Gastroesophageal sphincter (tissue), 4 donors: Measurements from ENCODE around the gene DIS3L. TPM values are rescaled to one million over a fixed set of nuclear protein-coding genes. Genes with fewer than 3 reads are reported as not detected.
"Not testable (repeated sequence)": the region's sequence is repeated elsewhere in the genome, so short reads cannot be mapped to it uniquely, and the experiment has no call there.

ENCODE experiments used
- ATAC-seq: fragments of 150-250 bp; one replicate; pipeline ENCODE4 v1.9.1; 2016; ENCODE audit warnings: mild to moderate bottlenecking, moderate library complexity
- H3K27ac ChIP-seq, 4 donors: fragments of 200-600 bp; sonication (generic) in 3 of 4; 1 replicate in 3 of 4; 2 replicates in 1 of 4; pipeline ENCODE4 v1.5.1; 2016 to 2019
- H3K27me3 ChIP-seq: fragments of 200-600 bp; sonication (generic); one replicate; pipeline ENCODE4 v1.5.1; 2019
- H3K36me3 ChIP-seq, 2 donors: fragments of 200-600 bp; sonication (generic); one replicate each; pipeline ENCODE4 v1.5.1; 2019; ENCODE audit warnings: control low read depth in 1 of 2
- H3K4me1 ChIP-seq, 3 donors: fragments of 200-600 bp; sonication (generic); 1 replicate in 2 of 3; 2 replicates in 1 of 3; pipeline ENCODE4 v1.5.1; 2016 to 2019; ENCODE audit warnings: control low read depth in 2 of 3
- H3K4me3 ChIP-seq, 2 donors: fragments of 200-600 bp; sonication (generic); one replicate each; pipeline ENCODE4 v1.5.1; 2019; ENCODE audit warnings: mild to moderate bottlenecking in 1 of 2, moderate library complexity in 1 of 2
- H3K9me3 ChIP-seq, 3 donors: fragments of 200-600 bp; sonication (generic); one replicate each; pipeline ENCODE4 v1.5.1; 2017 to 2019; ENCODE audit warnings: control low read depth in 2 of 3
- CTCF ChIP-seq, 4 experiments: fragments of 200-600 bp in 2 of 4; fragments of 450-650 bp in 2 of 4; sonication (generic) in 1 of 4; IDR thresholded peaks; one replicate each; pipeline ENCODE4 v1.5.1; 2017 to 2019; ENCODE audit warnings: antibody characterized with exemption in 4 of 4, mild to moderate bottlenecking in 2 of 4, moderate library complexity in 2 of 4
- EP300 ChIP-seq: sonication (generic); formaldehyde crosslinking; IDR thresholded peaks from one replicate; pipeline ENCODE4 v1.6.1; 2017; ENCODE audit warnings: antibody characterized with exemption, mild to moderate bottlenecking
- POLR2A ChIP-seq, 2 donors: fragments of 450-650 bp; IDR thresholded peaks; one replicate each; pipeline ENCODE4 v1.6.1; 2017; ENCODE audit warnings: antibody characterized with exemption in 2 of 2, mild to moderate bottlenecking in 2 of 2, moderate library complexity in 1 of 2
- POLR2AphosphoS5 ChIP-seq: sonication (generic); formaldehyde crosslinking; IDR thresholded peaks from one replicate; pipeline ENCODE4 v1.6.1; 2017; ENCODE audit warnings: antibody characterized with exemption
- WGBS, 2 donors: methylation state at CpG; one replicate each; pipeline ENCODE4 v1.1.5; 2018; ENCODE audit warnings: low coverage in 1 of 2; 5-methylcytosine and 5-hydroxymethylcytosine counted together
- total RNA-seq, 4 donors: library from RNA; depleted of rRNA; stranded (reverse); fragments of >200 nt; gene quantifications; one replicate each; pipeline ENCODE4 v1.1.0, GENCODE V29; 2016

Gene DIS3L
- total RNA-seq, 4 donors from 2014 or later = 33.9 to 40.0 (median 35.2) TPM

GRCh38 chr15:66254951-66255676 lies 38.3 kb upstream of the DIS3L start:
- 45% methylated on average over 4 of the region's 19 CpGs; no CpG with 5 or more reads in 1 of the 2 donors for WGBS, 2 donors
- peaks cover 99% of the 10 kb centered on the region for H3K27me3 ChIP-seq
- no peak for TF ChIP-seq CTCF (IDR thresholded peaks at IDR 0.05)
- TF ChIP-seq EP300 = no peak
- no peak for TF ChIP-seq POLR2AphosphoS5
- TF ChIP-seq POLR2A (IDR thresholded peaks at IDR 0.05) = no peak
- H3K27ac ChIP-seq = no peak overlapping the region
- no peaks in the 10 kb centered on the region for H3K9me3 ChIP-seq
- H3K4me1 ChIP-seq = peaks cover 0 to 36% (median 22%) of the 10 kb centered on the region in 3 donors
- no peak for ATAC-seq
- no peaks in the 10 kb centered on the region for H3K36me3 ChIP-seq
- no peak overlapping the region for H3K4me3 ChIP-seq

- Histone ChIP-seq H3K36me3 (no peaks in the 10 kb centered on the region), H3K9me3 (no peaks in the 10 kb centered on the region), H3K4me3 (no peak overlapping the region), H3K4me1 (peaks cover 0 to 33% (median 21%) of the 10 kb centered on the region in 3 donors), H3K27me3 (peaks cover 89% of the 10 kb centered on the region), H3K27ac (no peak overlapping the region)
- ATAC-seq = no peak
- TF ChIP-seq POLR2A (IDR thresholded peaks at IDR 0.05) = no peak
- no peak for TF ChIP-seq POLR2AphosphoS5
- TF ChIP-seq EP300 = no peak
- no peak for TF ChIP-seq CTCF (IDR thresholded peaks at IDR 0.05)
- 58 to 100% methylated on average over 1 to 3 of the region's 3 CpGs for WGBS, 2 donors
Observed at GRCh38 chr15:66256692-66257091, 36.7 kb upstream of the DIS3L start.

- Histone ChIP-seq H3K27me3 (peaks cover 56% of the 10 kb centered on the region), H3K36me3 (no peaks in the 10 kb centered on the region), H3K4me1 (no peaks in the 10 kb centered on the region), H3K9me3 (no peaks in the 10 kb centered on the region), H3K4me3 (no peak overlapping the region), H3K27ac (no peak overlapping the region)
- WGBS, 2 donors = 47 to 64% methylated on average over 3 of the region's 3 CpGs
- TF ChIP-seq POLR2AphosphoS5 = no peak
- TF ChIP-seq EP300 = no peak
- no peak for TF ChIP-seq CTCF (IDR thresholded peaks at IDR 0.05)
- TF ChIP-seq POLR2A (IDR thresholded peaks at IDR 0.05) = no peak
- ATAC-seq = no peak
Observed at GRCh38 chr15:66261056-66261455, 32.3 kb upstream of the DIS3L start.

GRCh38 chr15:66262837-66263236 lies 30.5 kb upstream of the DIS3L start:
- not testable (repeated sequence) for ATAC-seq, H3K4me3 ChIP-seq, H3K4me1 ChIP-seq, H3K36me3 ChIP-seq, H3K27ac ChIP-seq, H3K9me3 ChIP-seq
- H3K27me3 ChIP-seq = peaks cover 42% of the 10 kb centered on the region
- 78 to 91% methylated on average over 1 of the region's 1 CpG for WGBS, 2 donors

GRCh38 chr15:66264859-66265513 lies 28.4 kb upstream of the DIS3L start:
- H3K27ac ChIP-seq = no peak overlapping the region
- H3K4me1 ChIP-seq = no peaks in the 10 kb centered on the region
- WGBS, 2 donors = 92 to 96% methylated on average over 3 to 14 of the region's 20 CpGs
- no peak overlapping the region for H3K4me3 ChIP-seq
- peaks cover 22% of the 10 kb centered on the region for H3K27me3 ChIP-seq
- ATAC-seq = no peak
- no peaks in the 10 kb centered on the region for H3K9me3 ChIP-seq
- H3K36me3 ChIP-seq = no peaks in the 10 kb centered on the region
- no peak for TF ChIP-seq EP300
- no peak for TF ChIP-seq POLR2AphosphoS5
- no peak for TF ChIP-seq CTCF (IDR thresholded peaks at IDR 0.05)
- no peak for TF ChIP-seq POLR2A (IDR thresholded peaks at IDR 0.05)
